Nephron (organoid): ENCODE data around the gene MFAP4.

Experiments used
- H3K27ac Mint-ChIP-seq, 3 experiments: 2 replicates each; pipeline ENCODE4 v1.8.0; 2020; ENCODE audit warnings: mixed read lengths in 3 of 3, mild to moderate bottlenecking in 2 of 3, moderate library complexity in 1 of 3
- H3K27me3 Mint-ChIP-seq: 2 replicates; pipeline ENCODE4 v1.8.0; 2021; ENCODE audit warnings: low read depth, mild to moderate bottlenecking, moderate library complexity, mixed read lengths
- H3K36me3 Mint-ChIP-seq: 2 replicates; pipeline ENCODE4 v1.8.0; 2020; ENCODE audit warnings: low read depth, mixed read lengths
- H3K4me1 Mint-ChIP-seq: 2 replicates; pipeline ENCODE4 v1.8.0; 2020; ENCODE audit warnings: mixed read lengths
- H3K4me3 Mint-ChIP-seq, 3 experiments: 2 replicates each; pipeline ENCODE4 v1.8.0; 2020; ENCODE audit warnings: mild to moderate bottlenecking in 3 of 3, mixed read lengths in 3 of 3, moderate library complexity in 2 of 3
- H3K9me3 Mint-ChIP-seq: 2 replicates; pipeline ENCODE4 v1.8.0; 2020; ENCODE audit warnings: mixed read lengths
- TF ChIP-seq, protein P1 (sequence below), 3 experiments: fragments of 200-600 bp; sonication (generic); IDR thresholded peaks; one replicate each; pipeline ENCODE4 v1.5.0; 2021; ENCODE audit warnings: antibody characterized with exemption in 3 of 3; ENCODE audit not compliant: unreplicated experiment in 3 of 3

MFAP4 gene

DNA sequence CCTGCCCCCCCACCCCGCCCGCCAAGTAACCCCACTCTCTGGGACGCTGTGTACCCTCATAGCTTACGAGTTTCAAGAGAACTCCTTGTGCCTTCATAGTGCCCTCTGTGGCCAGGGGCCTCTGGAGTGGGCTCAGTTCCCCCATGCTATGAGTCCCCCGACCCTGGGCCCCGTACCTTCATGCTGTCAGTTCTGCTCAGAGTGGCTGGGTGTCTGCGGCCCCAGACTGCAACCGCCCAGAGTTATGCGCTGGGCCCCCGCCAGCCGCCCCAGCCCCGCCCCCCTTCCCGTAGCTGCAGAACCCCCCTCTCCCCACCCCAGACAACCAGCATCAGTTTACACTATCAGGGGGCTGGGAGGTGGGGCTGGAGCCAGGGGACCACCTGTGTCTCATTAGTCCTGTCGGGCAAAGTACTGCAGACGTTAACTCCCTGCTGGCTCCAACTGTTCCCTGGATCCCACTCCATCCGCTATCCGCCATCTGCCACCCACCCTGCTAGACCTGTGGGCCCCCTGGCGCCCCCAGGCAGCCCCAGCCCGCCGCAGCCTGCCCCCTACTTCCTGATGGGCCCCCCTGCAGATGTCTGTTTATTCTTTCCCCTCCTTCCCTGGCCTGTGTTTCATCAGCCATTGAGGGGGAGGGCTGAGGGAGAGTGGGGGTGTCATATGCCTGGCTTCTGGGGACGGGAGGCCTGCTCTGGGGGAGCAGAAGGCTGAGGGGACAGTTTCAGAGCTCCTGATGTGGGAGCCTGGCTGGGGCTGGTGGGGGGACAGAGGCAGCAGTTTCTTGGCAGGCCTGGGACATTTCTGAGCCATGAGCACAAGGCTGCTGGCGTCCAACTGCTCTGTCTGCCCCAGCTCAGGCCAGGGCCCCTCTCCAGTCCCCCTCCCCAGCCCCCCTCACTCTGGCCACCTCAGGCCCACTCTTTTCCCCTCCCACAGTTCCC, at the start of gene MFAP4:
Gene MFAP4, minus strand, starts transcription at position 217 of the 947 bp plus-strand sequence. Its CDS starts 35 bp downstream, at position 182.
- Mint-ChIP-seq H3K27ac (peak within 1 kb of the TSS; percentile 96 to 97 (median 96)), H3K27me3 (no peaks in the 10 kb centered on the region), H3K4me1 (peaks cover 80% of the 10 kb centered on the region), H3K36me3 (peaks cover 24% of the 10 kb centered on the region), H3K4me3 (peak within 1 kb of the TSS; percentile 71 to 90 (median 86)), H3K9me3 (no peaks in the 10 kb centered on the region)
- TF ChIP-seq, protein P1, sequence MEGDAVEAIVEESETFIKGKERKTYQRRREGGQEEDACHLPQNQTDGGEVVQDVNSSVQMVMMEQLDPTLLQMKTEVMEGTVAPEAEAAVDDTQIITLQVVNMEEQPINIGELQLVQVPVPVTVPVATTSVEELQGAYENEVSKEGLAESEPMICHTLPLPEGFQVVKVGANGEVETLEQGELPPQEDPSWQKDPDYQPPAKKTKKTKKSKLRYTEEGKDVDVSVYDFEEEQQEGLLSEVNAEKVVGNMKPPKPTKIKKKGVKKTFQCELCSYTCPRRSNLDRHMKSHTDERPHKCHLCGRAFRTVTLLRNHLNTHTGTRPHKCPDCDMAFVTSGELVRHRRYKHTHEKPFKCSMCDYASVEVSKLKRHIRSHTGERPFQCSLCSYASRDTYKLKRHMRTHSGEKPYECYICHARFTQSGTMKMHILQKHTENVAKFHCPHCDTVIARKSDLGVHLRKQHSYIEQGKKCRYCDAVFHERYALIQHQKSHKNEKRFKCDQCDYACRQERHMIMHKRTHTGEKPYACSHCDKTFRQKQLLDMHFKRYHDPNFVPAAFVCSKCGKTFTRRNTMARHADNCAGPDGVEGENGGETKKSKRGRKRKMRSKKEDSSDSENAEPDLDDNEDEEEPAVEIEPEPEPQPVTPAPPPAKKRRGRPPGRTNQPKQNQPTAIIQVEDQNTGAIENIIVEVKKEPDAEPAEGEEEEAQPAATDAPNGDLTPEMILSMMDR (IDR thresholded peaks at IDR 0.05; ENCODE audit: unreplicated experiment in 3 of 3) = no peak

DNA sequence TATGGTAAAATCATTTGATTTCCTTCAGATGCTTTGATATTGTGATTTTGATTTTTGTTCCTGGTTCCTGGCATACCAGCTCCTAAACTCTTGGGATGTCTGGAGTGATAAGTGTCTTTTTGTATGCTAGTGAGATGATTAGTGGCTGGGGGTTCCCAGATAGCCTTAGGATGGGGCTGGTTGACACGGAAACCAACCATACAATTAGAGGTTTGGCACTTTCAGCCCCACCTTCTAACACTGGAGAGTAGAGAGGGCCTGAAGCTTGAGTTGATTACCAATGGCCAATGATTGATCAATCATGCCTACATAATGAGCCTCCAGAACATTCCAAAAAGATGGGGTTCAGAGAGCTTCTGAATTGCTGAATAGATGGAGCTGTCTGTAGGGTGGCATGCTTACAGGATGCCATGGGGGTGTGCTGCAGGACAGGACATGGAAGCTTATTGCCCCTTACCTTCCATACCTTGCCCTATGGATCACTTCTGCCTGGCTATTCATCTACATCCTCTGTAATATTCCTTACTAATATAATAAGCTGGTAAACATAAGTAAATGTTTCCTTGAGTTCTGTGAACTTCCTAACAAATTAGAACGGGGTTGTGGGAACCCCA, 46.8 kb upstream of the MFAP4 start:
- Mint-ChIP-seq H3K9me3 (no peaks in the 10 kb centered on the region), H3K27ac (peak overlapping the region; percentile 76 to 92 (median 80)), H3K36me3 (no peaks in the 10 kb centered on the region), H3K4me3 (no peak overlapping the region), H3K4me1 (peaks cover 17% of the 10 kb centered on the region), H3K27me3 (peaks cover 10% of the 10 kb centered on the region)
- TF ChIP-seq, protein P1 (IDR thresholded peaks at IDR 0.05; ENCODE audit: unreplicated experiment in 3 of 3) = no peak

DNA sequence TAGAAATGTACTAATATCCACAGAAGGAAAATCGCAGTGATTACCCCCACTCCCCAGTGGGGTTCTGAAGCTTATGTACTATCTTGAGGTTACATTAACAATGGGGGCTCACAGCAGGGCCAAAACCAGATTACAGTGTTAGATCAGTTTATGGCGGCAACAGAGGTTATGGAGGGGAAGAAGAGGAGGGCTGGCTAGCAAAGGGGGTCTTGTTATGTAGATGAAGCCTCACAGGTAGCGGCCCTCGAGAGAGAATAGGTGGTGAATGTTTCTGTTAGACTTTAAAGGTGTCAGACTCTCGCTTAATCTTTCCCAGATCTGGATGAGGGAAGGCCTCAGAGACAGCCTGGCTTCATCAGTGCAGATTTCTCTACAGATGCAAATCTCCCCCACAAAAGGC, 46.3 kb upstream of the MFAP4 start:
- Mint-ChIP-seq H3K27ac (peak overlapping the region; percentile 65 to 90 (median 76)), H3K4me1 (peaks cover 17% of the 10 kb centered on the region), H3K9me3 (no peaks in the 10 kb centered on the region), H3K36me3 (no peaks in the 10 kb centered on the region), H3K27me3 (peaks cover 10% of the 10 kb centered on the region), H3K4me3 (no peak overlapping the region)
- TF ChIP-seq, protein P1 (IDR thresholded peaks at IDR 0.05; ENCODE audit: unreplicated experiment in 3 of 3) = no peak

GRCh38 chr17:19431691-19432090, 44.7 kb upstream of the MFAP4 start:
- Mint-ChIP-seq H3K27me3 (peaks cover 10% of the 10 kb centered on the region), H3K9me3 (no peaks in the 10 kb centered on the region), H3K36me3 (no peaks in the 10 kb centered on the region), H3K4me3 (no peak overlapping the region), H3K27ac (peak overlapping the region; percentile 65 to 76 (median 75)), H3K4me1 (peaks cover 18% of the 10 kb centered on the region)
- TF ChIP-seq, protein P1 (IDR thresholded peaks at IDR 0.05; ENCODE audit: unreplicated experiment in 3 of 3) = no peak

DNA sequence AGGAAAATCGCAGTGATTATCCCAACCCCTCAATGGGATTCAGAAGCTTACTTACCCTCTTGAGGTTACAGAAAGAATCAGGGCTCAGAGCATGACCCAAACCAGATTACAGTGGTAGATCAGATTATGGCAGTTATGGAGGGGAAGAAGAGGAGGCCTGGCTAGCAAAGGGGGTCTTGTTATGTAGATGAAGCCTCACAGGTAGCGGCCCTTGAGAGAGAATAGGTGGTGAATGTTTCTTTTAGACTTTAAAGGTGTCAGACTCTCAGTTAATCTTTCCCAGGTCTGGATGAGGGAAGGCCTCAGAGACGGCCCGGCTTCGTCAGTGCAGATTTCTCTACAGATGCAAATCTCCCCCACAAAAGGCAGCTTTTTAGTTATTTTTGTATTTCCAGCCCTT, 39.6 kb upstream of the MFAP4 start:
- TF ChIP-seq, protein P1 (IDR thresholded peaks at IDR 0.05; ENCODE audit: unreplicated experiment in 3 of 3) = no peak
- no peaks in the 10 kb centered on the region for H3K9me3 Mint-ChIP-seq
- H3K27me3 Mint-ChIP-seq = peaks cover 12% of the 10 kb centered on the region
- no peaks in the 10 kb centered on the region for H3K36me3 Mint-ChIP-seq
- peaks cover 27% of the 10 kb centered on the region for H3K4me1 Mint-ChIP-seq
- peak overlapping the region; percentile 84 to 97 (median 95) for H3K27ac Mint-ChIP-seq
- H3K4me3 Mint-ChIP-seq = no peak overlapping the region
